ENCODE data around the gene MORN5.

DNA sequence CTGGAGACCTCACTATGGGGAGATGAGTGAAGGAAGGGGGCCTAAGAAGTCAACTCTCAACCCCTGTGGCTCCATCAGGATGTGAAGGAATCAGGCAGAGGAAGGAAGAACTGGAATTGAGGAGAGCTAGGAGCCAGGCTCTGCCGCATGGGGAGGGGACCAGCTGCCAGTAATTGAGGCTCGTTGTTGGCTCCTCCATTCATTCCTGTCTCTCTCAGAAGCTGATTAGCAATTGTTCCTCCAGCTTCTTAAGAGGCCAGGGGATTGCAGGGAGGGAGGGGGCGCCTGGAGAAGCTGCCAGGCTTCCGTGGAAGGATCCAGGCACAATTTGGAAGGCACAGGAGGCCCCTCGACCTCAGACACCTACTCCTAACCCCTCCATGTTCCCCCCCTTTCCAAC is 46.1 kb upstream of the MORN5 start:
- TF ChIP-seq EGR2 (tag by site-specific recombination; IDR thresholded peaks at IDR 0.05; ENCODE audit: low read depth) (no peak), PRDM1 (tag by site-specific recombination; IDR thresholded peaks at IDR 0.05) (no peak), ZNF785 (tag by site-specific recombination; IDR thresholded peaks at IDR 0.05) (no peak), SP2 (tag by site-specific recombination; IDR thresholded peaks at IDR 0.05) (no peak), REST (tag by site-specific recombination; IDR thresholded peaks at IDR 0.05) (no peak), ZFP3 (tag by site-specific recombination; IDR thresholded peaks at IDR 0.05; ENCODE audit: low read depth) (no peak), ZNF707 (tag by site-specific recombination; IDR thresholded peaks at IDR 0.05) (no peak), ZNF561 (tag by site-specific recombination; IDR thresholded peaks at IDR 0.05; ENCODE audit: borderline replicate concordance) (no peak), ZNF274 (IDR thresholded peaks at IDR 0.05; ENCODE audit: low read length) (no peak), ZNF274 (tag by site-specific recombination; IDR thresholded peaks at IDR 0.05; ENCODE audit: borderline replicate concordance) (no peak), TCF7L2 (IDR thresholded peaks at IDR 0.05; ENCODE audit: borderline replicate concordance, low read depth, low read length) (no peak), OSR2 (tag by site-specific recombination; IDR thresholded peaks at IDR 0.05) (no peak)
- TF ChIP-seq, protein P1, sequence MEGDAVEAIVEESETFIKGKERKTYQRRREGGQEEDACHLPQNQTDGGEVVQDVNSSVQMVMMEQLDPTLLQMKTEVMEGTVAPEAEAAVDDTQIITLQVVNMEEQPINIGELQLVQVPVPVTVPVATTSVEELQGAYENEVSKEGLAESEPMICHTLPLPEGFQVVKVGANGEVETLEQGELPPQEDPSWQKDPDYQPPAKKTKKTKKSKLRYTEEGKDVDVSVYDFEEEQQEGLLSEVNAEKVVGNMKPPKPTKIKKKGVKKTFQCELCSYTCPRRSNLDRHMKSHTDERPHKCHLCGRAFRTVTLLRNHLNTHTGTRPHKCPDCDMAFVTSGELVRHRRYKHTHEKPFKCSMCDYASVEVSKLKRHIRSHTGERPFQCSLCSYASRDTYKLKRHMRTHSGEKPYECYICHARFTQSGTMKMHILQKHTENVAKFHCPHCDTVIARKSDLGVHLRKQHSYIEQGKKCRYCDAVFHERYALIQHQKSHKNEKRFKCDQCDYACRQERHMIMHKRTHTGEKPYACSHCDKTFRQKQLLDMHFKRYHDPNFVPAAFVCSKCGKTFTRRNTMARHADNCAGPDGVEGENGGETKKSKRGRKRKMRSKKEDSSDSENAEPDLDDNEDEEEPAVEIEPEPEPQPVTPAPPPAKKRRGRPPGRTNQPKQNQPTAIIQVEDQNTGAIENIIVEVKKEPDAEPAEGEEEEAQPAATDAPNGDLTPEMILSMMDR (tag by site-specific recombination; IDR thresholded peaks at IDR 0.05), result no peak
- TF ChIP-seq, protein P2, sequence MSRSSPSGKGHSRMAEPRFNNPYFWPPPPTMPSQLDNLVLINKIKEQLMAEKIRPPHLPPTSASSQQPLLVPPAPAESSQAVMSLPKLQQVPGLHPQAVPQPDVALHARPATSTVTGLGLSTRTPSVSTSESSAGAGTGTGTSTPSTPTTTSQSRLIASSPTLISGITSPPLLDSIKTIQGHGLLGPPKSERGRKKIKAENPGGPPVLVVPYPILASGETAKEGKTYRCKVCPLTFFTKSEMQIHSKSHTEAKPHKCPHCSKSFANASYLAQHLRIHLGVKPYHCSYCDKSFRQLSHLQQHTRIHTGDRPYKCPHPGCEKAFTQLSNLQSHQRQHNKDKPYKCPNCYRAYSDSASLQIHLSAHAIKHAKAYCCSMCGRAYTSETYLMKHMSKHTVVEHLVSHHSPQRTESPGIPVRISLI (tag by site-specific recombination; IDR thresholded peaks at IDR 0.05), result no peak
- TF ChIP-seq, protein P3, sequence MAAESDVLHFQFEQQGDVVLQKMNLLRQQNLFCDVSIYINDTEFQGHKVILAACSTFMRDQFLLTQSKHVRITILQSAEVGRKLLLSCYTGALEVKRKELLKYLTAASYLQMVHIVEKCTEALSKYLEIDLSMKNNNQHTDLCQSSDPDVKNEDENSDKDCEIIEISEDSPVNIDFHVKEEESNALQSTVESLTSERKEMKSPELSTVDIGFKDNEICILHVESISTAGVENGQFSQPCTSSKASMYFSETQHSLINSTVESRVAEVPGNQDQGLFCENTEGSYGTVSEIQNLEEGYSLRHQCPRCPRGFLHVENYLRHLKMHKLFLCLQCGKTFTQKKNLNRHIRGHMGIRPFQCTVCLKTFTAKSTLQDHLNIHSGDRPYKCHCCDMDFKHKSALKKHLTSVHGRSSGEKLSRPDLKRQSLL (tag by site-specific recombination; IDR thresholded peaks at IDR 0.05), result no peak

Data from HEK293 (cell line).